BJ (cell line): Measurements from ENCODE around the gene ADAMTS13. TPM values are rescaled to one million over a fixed set of nuclear protein-coding genes. Genes with fewer than 3 reads are reported as not detected.

Source experiments
- CTCF ChIA-PET: fragments of 350-600 bp; formaldehyde crosslinking; extraction: SDS; loops from one replicate; lab custom pipeline; 2021; ENCODE audit warnings: antibody characterized with exemption, inconsistent platforms; lab: Yijun Ruan, JAX
- POLR2A ChIA-PET: fragments of 300-600 bp; sonication (Branson Sonifier 250); formaldehyde crosslinking; extraction: SDS; loops from one replicate; lab custom pipeline; 2021; ENCODE audit warnings: antibody characterized with exemption; lab: Charles Lee
- DNase-seq: peaks from one replicate; pipeline ENCODE4 v3.0.0-alpha.2; 2011; ENCODE audit warnings: low read depth
- H3K27me3 ChIP-seq: 2 replicates; pipeline ENCODE4 v1.6.0; 2011; ENCODE audit warnings: low read length; ENCODE audit not compliant: control insufficient read depth, insufficient read depth
- H3K36me3 ChIP-seq: 2 replicates; pipeline ENCODE4 v1.5.1; 2011; ENCODE audit warnings: low read length; ENCODE audit not compliant: control insufficient read depth, insufficient read depth
- H3K4me3 ChIP-seq: 2 replicates; pipeline ENCODE4 v1.5.1; 2011; ENCODE audit warnings: low read depth, mild to moderate bottlenecking, control low read depth, low read length
- CTCF ChIP-seq: IDR thresholded peaks from 2 replicates; pipeline ENCODE4 v1.5.1; 2011; ENCODE audit warnings: low read depth, mild to moderate bottlenecking, control low read depth, inconsistent platforms, low read length, moderate library complexity; ENCODE audit not compliant: insufficient read depth
- polyA plus RNA-seq: library from polyadenylated mRNA; depleted of rRNA; stranded (reverse); fragments of >200 nt; gene quantifications from 2 replicates; pipeline ENCODE4 v1.2.3, GENCODE V29; 2011

ADAMTS13 gene
- polyA plus RNA-seq, 1 experiment, result 2.4 TPM

DNA sequence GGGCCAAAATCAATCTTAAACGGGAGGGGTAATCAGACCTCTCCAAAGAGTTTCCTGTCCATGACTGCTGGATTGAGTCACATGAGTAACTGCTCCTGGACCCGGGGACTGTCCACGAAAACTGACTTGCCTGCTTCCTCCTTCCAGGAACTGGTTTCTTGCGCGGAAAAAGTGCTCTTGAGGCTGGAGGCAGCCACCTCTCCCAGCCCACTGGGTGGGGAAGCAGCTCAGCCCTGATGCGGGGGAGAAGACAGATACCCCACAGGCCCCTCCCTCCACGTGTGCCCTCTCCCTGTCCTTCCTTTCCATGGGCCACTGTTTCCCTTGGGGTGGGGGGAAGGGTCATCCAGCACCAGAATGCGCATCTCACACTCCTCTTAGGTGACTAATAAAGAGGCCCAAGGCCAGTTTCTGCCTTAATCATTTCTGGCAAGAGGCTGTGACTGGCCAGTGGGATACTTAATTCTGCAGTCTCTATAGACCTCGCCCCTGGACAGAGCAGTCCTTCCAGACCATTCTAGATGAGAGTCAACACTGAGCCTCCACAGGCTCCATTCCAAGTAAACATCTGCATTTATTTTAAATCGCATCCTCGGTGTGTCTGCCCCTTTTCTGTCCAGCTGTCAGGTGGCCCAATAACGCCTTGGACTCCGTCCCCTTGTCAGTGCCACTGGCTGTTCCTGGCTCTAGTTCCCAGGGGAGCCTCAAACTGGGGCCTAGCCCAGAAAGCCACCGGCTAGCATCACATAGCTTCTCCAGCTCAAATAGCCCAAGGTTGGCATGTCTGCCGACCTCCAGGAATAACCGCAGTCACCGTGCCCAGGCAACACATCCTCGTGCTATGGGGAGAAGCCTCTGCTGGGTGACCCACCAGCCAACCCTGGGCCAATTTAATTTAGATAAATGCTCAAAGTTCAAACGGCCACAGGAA is 16.4 kb upstream of the ADAMTS13 start:
- Histone ChIP-seq H3K27me3 (no peaks in the 10 kb centered on the region), H3K4me3 (no peak overlapping the region), H3K36me3 (peaks cover 19% of the 10 kb centered on the region)
- no peak for TF ChIP-seq CTCF
- no peak for DNase-seq
- POLR2A ChIA-PET, result no interaction called here
- CTCF ChIA-PET, result interaction anchor here (0.6 to 2.4 kb wide), 8 partner anchors 10 to 80 kb away, joined by 3 to 13 read pairs (median 3); partner anchors contain the start of gene CACFD1

DNA sequence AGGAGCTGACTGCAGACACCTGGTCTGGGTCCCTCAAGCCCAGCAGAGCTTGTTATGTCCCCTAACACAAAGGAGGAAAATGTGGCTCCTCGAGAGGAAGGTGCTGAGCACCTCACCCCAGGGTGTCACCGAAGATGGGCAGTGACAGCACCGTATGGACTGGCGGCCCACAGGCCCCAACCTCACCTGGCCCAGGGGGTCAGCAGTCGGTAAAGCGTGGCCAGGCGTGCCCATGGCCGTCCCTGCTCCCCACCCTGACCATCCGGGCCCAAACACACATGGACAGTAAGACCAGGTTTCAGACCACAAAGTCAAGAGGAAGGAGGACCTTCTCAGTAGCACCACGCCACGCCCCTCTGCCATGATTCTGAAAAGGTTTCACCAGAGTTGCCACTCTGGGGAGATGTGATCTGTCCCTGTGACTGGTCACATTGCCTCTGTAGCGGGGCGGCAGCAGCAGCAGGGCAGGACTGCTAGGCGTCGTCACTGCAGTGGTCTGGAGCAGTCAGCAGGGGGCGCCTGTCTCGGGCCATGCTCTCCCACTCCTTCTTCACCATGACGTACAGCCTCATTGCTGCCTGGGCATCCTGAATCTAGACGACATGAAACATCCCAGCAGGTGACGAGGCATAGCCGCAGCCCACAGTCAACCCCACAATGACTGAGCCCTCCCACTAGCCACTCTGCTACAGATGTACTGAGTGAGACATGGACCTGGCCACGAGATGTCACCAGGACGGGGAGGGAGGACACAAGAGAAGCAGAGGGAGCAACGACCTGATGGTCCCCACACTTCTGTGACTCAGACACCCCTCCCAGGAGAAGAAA is 15.5 kb upstream of the ADAMTS13 start:
- POLR2A ChIA-PET, result no interaction called here
- Histone ChIP-seq H3K36me3 (peaks cover 21% of the 10 kb centered on the region), H3K27me3 (no peaks in the 10 kb centered on the region), H3K4me3 (no peak overlapping the region)
- peak; percentile 95 for TF ChIP-seq CTCF
- CTCF ChIA-PET, result interaction anchor here (0.7 to 2.4 kb wide), 7 partner anchors 9 to 79 kb away, joined by 3 to 13 read pairs (median 3); partner anchors contain the start of gene CACFD1
- DNase-seq, result no peak

- no peak for TF ChIP-seq CTCF
- no peaks in the 10 kb centered on the region for H3K27me3 ChIP-seq
- H3K4me3 ChIP-seq, result no peak overlapping the region
- ChIA-PET CTCF (no interaction called here), POLR2A (no interaction called here)
- no peak for DNase-seq
- H3K36me3 ChIP-seq, result peaks cover 27% of the 10 kb centered on the region
Observed at GRCh38 chr9:133408042-133408441, 14.1 kb upstream of the ADAMTS13 start.

DNA sequence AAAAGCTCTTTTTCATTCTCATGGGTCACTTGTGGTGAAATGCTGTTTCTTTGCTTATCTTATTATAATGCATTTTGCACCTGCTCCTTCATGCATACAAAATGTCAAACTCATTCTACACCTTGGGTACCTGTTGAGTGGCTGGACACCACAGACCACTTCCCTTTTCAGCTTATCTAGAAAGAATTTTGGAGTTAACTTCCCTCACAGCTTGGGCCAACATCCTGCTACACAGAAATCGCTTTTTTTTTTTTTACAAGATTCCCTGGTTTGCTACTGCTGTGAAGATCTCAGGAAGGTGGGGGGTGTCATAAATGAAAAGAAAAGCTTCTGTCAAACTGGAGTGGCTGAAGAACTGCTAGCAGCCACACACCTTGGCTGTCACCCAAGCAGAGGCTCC is 7.0 kb upstream of the ADAMTS13 start:
- H3K4me3 ChIP-seq, result no peak overlapping the region
- CTCF ChIA-PET, result interaction anchor here (1.2 to 3.0 kb wide), 2 partner anchors 10 to 12 kb away, joined by 4 to 13 read pairs; no protein-coding TSS in a partner anchor
- POLR2A ChIA-PET, result no interaction called here
- no peaks in the 10 kb centered on the region for H3K27me3 ChIP-seq
- H3K36me3 ChIP-seq, result peaks cover 20% of the 10 kb centered on the region
- no peak for DNase-seq
- no peak for TF ChIP-seq CTCF
